Pulmonary artery endothelial cell (primary cell): Measurements from ENCODE around the gene ITGA11. TPM values are rescaled to one million over a fixed set of nuclear protein-coding genes. Genes with fewer than 3 reads are reported as not detected.

Source experiments
- DNase-seq: peaks from one replicate; pipeline ENCODE4 v3.0.0-alpha.2; 2011; ENCODE audit warnings: low read depth, low spot score
- total RNA-seq: library from RNA; depleted of rRNA; stranded (reverse); fragments of >200 nt; gene quantifications from 2 replicates; pipeline ENCODE4 v1.2.3, GENCODE V29; 2014

Gene ITGA11
- total RNA-seq, 1 donor from 2014 or later: 0.20 TPM

GRCh38 chr15:68447209-68447608 lies 15.2 kb upstream of the ITGA11 start:
- no peak for DNase-seq

DNA sequence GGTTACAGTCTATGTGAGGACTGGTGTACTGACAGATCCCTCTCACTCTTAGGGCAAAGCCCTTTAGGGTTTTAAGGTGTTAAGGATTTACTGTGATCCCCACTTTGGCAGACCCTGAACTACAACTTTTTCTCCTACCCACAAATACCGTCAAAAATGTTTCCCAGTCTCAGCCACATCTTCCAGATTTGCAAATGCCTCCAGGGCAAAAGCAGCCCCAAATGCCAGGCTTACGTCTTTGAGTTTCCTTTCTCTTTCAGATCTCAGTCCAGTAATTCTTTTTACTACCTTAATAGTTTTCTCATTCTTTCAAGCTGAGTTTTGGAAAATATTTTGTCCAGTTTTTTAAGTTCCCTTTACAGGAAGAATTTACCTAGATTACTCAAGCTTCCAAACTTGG lies 13.4 kb upstream of the ITGA11 start:
- DNase-seq: no peak

DNA sequence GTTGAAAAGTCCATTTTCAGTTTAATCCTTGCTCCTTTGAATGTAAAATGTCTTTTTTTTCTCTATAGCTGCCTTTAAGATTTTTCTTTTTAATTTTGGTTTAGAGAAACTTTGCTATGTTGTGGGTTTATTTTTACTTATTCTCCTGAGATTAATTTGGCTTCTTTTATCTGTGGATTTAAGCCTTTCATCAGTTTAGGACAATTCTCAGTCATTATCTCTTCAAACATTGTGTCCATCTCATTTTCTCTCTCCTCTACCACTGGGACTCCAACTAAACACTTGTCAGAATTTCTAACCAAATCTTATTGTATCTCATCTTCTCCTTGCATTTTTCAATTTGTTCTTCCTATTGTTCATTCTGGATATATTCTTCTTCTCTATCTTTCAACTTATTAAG lies 12.4 kb upstream of the ITGA11 start:
- no peak for DNase-seq

DNA sequence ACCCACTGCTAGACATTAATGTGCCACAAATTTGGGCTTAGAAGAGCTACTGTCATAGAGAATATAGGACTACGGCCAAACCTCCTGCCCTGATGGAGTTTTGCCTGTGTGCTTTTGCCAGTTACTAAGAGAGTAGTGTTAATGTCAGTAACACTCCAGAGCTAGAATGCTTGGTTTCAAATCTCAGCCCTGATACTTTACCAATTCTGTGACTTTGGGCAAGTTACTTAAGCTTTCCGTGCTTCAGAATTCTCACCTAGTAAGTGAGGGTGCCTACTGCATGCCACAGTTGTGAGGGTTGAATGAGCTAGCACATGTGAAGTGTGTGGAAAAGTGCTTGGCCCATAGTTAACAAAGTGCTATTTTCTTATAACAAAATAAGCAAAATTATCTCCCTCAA lies 10.9 kb upstream of the ITGA11 start:
- no peak for DNase-seq

GRCh38 chr15:68442041-68442440 lies 10.1 kb upstream of the ITGA11 start:
- no peak for DNase-seq

DNA sequence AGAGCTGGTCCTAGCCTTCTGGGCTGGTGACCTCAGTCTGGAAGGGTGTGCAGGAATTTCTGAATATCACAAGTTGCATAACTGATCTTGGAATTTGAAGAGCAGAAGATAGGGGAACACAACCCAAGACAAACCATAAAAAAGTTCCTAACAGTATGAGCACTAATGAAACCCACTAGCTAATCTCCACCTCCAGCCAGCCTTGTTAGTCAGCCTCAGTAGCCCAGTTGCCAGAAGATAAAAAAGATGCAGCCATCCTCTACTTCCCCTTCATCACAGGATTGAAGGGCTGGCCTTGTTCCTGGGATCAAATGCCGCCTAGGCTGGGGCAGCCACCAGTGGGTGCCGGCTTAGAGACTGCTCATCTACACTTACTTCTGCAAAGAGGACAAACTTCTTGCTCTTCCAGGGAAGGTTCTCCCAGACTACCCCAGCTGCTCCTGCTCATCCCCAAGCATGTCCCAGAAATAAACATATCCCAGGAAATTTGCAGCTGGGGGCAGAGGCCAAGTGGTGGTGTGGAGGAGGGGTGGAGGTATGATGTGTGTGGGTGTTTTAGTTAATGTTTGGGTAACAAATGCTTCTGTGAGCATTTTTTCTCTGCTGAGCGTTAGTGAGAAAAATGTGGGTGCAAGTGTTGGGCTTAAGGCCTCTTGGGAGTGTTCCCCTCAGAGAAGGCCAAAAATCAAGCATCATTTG lies 9.2 kb upstream of the ITGA11 start:
- no peak for DNase-seq

GRCh38 chr15:68440136-68440535 lies 8.2 kb upstream of the ITGA11 start:
- DNase-seq: no peak

DNA sequence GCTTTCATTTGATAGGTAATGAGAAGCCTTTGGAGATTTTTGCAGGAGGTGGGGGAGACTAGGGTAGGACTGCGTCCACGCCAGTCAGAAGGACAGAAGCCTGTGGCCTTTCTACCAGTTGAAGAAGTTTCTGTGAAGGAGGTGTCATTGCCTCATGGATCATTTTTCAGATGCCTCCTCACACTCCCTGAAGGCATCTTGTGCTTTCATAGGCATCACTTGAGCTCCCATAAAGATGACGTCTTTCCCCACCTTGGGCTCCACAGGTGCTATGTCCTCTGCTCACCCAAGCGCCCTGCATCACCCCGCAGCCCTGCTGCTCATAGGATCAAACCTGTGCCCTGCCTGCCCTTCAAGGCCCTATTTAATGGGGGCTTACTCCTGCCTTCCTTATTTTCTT lies 7.5 kb upstream of the ITGA11 start:
- DNase-seq: no peak

GRCh38 chr15:68436680-68437079 lies 4.7 kb upstream of the ITGA11 start:
- no peak for DNase-seq

DNA sequence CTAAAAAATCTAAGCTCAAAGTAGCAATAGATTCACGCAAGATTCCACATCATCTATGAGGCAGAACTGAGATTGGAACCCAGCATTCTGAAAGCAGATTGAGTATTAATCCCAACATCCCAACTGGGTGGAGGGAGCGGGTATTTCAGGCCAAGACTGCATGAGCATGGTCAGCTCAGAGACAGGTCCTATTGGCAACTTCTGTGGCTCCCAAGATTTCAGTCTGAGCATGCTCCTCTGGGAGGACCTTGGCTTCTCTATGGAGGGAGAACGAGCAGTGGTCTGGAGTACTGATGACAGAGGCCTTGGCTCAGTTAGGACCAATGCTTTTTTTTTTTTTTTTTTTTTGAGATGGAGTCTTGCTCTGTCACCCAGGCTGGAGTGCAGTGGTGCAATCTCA lies 4.0 kb upstream of the ITGA11 start:
- DNase-seq: no peak

DNA sequence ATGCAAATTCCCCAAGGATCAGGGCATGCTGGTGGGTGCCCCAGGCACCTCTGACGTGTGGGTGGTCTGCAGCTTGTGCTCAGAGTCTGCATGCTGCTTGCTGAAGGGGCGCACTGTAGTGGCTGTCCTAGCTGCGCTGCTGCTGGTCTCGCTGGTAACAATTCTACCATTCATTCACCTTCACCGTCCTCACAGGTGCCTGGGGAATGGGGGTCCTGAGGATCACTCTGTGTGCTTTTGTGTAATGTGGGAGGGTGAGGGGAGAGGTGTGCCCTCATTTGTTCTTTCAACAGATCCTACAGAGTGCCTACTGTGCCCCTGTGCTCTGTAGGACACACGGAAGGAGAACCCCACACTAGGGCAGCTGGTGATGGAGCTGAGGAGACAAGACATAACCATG lies 2.1 kb upstream of the ITGA11 start:
- DNase-seq: no peak

- DNase-seq: no peak
Observed at GRCh38 chr15:68433551-68433950, 1.6 kb upstream of the ITGA11 start.

- DNase-seq: no peak
Observed at GRCh38 chr15:68432441-68433064, 590 bp upstream of the ITGA11 start.

GRCh38 chr15:68431037-68431791 lies 749 bp downstream of the ITGA11 start:
- DNase-seq: no peak

- DNase-seq: no peak
Observed at GRCh38 chr15:68430471-68431036, 1.4 kb downstream of the ITGA11 start.

DNA sequence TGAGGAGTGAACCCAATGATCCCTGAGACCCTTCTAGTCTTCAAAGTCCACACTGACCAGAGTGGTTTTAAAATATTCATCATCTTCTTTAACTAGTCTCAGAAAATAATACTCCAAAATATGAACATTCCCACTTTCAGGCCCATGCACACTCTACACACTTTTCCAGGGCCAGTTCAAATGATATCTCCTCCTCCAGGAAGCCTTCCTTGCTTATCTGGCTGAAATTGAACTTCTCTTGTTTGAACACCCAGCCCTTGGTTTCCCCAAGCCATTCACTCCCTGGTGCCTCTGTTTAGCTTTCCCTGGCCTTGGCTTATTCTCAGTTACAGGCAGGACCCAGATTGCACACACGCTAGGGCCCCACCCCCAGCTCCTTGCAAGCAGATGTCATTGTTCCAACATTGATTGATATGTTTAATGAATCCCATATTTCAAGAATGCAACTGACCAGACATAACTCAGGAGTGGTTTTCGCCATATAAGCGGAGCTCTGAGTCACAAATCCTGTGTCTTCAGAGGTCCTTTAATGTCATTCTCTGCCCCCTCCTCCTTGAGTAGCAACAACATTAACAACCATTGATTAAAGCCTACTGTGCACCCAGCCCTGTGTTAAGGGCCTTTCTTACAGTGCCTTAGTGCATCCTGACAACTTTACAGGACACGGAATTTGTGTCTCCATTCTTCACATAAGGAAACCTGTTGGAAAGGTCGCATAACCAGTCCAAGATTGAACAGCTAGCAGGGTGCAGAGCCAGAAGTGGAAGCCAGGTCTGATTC lies 2.1 kb downstream of the ITGA11 start:
- no peak for DNase-seq

GRCh38 chr15:68428431-68428940 lies 3.5 kb downstream of the ITGA11 start:
- no peak for DNase-seq

GRCh38 chr15:68427963-68428362 lies 4.0 kb downstream of the ITGA11 start:
- no peak for DNase-seq

DNA sequence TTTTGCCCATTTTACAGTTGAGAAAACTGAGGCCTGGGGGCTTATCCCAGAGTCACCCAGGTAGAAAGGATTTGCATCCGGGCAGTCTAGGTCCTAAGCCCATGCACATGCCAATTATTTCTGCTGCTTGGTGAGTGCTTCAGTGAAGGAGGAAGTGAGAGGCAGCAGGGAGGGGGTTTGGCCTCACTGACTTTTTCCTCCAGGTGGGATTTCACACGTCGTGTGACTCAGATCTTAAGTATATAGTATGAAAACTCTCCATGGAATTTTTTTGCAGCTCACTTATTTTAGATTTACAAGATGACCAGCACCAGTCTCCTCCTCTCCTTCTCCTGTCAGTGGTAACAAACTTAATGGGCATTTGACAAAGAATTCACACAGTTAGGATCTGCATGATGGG lies 4.6 kb downstream of the ITGA11 start:
- no peak for DNase-seq

DNA sequence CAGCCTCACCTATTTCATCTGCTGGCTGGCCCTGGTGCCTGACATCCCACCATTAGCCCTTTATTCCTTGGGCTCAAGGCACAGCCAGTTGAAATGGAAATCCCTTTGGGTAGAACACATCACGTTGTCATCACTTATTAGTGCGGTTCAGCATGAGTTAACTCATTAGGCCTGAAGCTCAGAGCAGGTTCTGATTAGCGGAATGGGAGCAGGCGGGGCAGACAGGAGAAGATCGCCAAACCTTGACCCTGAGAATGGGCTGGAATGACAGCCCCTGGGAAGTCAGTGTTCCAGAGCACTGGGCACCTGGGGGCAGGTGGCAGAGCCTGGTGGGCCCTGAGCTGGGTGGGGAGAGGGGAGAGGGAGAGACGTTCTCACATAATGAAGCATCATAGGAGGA lies 5.8 kb downstream of the ITGA11 start:
- no peak for DNase-seq

GRCh38 chr15:68425428-68426060 lies 6.4 kb downstream of the ITGA11 start:
- DNase-seq: no peak
